Measurements from ENCODE around the gene C10orf53.

The C10orf53 gene

GRCh38 chr10:49738616-49739360 is 59.3 kb downstream of the C10orf53 start:
- peak in 1 of 2 experiments; percentile 18 for DNase-seq

- no peak for DNase-seq
Observed at GRCh38 chr10:49739426-49739825, 60.0 kb downstream of the C10orf53 start.

- DNase-seq: no peak
Observed at GRCh38 chr10:49740346-49741107, 61.1 kb downstream of the C10orf53 start.

GRCh38 chr10:49741108-49741995 is 61.9 kb downstream of the C10orf53 start:
- DNase-seq: no peak

- no peak for DNase-seq
Observed at GRCh38 chr10:49742683-49743463, 63.4 kb downstream of the C10orf53 start.

- DNase-seq: no peak
Observed at GRCh38 chr10:49743464-49744075, 64.1 kb downstream of the C10orf53 start.

- DNase-seq: no peak
Observed at GRCh38 chr10:49744091-49744685, 64.7 kb downstream of the C10orf53 start.

GRCh38 chr10:49744924-49745605 is 65.6 kb downstream of the C10orf53 start:
- no peak for DNase-seq

- no peak for DNase-seq
Observed at GRCh38 chr10:49745756-49746155, 66.3 kb downstream of the C10orf53 start.

- DNase-seq: no peak
Observed at GRCh38 chr10:49746626-49747302, 67.3 kb downstream of the C10orf53 start.

Data from NCI-H524 (cell line).